ENCODE data around the gene CPTP. TPM values are rescaled to one million over a fixed set of nuclear protein-coding genes. Genes with fewer than 3 reads are reported as not detected.

CPTP gene
- total and polyA plus RNA-seq, 2 of the 13 experiments (the other 11 are each of a cell fraction or from before 2014, with no cell fraction given), result 5.5 to 9.3 TPM

DNA sequence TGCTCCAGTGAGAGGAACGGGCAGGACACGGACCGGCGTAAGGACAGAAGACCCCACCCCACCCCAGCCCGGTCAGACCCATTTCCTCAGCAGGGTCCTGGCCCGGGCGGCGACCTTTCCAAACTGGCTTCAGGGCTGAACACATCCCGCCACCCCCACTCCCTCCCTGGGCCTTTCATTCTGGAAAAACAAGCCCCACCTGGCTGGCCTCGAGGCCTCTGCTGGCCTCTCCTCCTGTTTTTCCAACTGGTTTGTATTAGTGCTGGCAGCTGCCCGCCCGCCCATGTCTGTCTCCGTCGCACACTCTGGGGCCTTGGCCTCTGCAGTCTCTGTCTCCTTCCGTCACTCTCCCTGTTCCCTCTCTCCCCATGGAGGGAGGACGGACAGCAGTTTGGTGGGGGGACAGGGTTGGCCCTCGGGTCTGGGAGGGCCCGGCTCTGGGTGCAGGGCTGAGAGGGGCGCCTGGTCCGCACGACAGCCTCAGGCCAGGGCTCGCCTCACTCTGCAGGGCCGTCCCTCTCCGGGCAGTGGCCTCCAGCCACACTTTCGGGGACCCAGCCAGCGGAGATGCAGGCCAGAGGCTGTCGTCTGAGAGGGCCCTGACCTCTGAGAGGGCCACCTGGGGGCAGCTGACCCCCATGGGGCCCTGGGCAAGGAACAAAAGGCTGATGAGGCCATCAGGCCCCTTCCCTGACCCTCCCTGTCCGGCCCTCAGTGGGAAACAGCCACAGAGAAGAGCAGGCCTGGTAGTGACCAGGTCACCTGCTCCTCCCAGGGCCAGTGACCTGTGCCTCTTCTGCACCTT is 35.3 kb downstream of the CPTP start (continued):
- TF ChIP-seq ZBTB4 (CRISPR knock-in tag; IDR thresholded peaks at IDR 0.05; ENCODE audit: borderline replicate concordance) (no peak), ZNF737 (CRISPR knock-in tag; IDR thresholded peaks at IDR 0.05; ENCODE audit: borderline replicate concordance) (no peak), GATA4 (IDR thresholded peaks at IDR 0.05; ENCODE audit: borderline replicate concordance, low read depth) (no peak), ZNF24 (IDR thresholded peaks at IDR 0.05) (no peak), PPARG (CRISPR knock-in tag; conservative IDR thresholded peaks at IDR 0.05) (no peak), BATF2 (CRISPR knock-in tag; IDR thresholded peaks at IDR 0.05) (no peak), SP140L (CRISPR knock-in tag; IDR thresholded peaks at IDR 0.05; ENCODE audit: borderline replicate concordance) (no peak), SMAD3 (CRISPR knock-in tag; IDR thresholded peaks at IDR 0.05) (no peak), NFRKB (IDR thresholded peaks at IDR 0.05) (no peak), ZNF230 (CRISPR knock-in tag; IDR thresholded peaks at IDR 0.05) (no peak), ZNF891 (CRISPR knock-in tag; IDR thresholded peaks at IDR 0.05) (no peak)
- TF ChIP-seq, protein P1, sequence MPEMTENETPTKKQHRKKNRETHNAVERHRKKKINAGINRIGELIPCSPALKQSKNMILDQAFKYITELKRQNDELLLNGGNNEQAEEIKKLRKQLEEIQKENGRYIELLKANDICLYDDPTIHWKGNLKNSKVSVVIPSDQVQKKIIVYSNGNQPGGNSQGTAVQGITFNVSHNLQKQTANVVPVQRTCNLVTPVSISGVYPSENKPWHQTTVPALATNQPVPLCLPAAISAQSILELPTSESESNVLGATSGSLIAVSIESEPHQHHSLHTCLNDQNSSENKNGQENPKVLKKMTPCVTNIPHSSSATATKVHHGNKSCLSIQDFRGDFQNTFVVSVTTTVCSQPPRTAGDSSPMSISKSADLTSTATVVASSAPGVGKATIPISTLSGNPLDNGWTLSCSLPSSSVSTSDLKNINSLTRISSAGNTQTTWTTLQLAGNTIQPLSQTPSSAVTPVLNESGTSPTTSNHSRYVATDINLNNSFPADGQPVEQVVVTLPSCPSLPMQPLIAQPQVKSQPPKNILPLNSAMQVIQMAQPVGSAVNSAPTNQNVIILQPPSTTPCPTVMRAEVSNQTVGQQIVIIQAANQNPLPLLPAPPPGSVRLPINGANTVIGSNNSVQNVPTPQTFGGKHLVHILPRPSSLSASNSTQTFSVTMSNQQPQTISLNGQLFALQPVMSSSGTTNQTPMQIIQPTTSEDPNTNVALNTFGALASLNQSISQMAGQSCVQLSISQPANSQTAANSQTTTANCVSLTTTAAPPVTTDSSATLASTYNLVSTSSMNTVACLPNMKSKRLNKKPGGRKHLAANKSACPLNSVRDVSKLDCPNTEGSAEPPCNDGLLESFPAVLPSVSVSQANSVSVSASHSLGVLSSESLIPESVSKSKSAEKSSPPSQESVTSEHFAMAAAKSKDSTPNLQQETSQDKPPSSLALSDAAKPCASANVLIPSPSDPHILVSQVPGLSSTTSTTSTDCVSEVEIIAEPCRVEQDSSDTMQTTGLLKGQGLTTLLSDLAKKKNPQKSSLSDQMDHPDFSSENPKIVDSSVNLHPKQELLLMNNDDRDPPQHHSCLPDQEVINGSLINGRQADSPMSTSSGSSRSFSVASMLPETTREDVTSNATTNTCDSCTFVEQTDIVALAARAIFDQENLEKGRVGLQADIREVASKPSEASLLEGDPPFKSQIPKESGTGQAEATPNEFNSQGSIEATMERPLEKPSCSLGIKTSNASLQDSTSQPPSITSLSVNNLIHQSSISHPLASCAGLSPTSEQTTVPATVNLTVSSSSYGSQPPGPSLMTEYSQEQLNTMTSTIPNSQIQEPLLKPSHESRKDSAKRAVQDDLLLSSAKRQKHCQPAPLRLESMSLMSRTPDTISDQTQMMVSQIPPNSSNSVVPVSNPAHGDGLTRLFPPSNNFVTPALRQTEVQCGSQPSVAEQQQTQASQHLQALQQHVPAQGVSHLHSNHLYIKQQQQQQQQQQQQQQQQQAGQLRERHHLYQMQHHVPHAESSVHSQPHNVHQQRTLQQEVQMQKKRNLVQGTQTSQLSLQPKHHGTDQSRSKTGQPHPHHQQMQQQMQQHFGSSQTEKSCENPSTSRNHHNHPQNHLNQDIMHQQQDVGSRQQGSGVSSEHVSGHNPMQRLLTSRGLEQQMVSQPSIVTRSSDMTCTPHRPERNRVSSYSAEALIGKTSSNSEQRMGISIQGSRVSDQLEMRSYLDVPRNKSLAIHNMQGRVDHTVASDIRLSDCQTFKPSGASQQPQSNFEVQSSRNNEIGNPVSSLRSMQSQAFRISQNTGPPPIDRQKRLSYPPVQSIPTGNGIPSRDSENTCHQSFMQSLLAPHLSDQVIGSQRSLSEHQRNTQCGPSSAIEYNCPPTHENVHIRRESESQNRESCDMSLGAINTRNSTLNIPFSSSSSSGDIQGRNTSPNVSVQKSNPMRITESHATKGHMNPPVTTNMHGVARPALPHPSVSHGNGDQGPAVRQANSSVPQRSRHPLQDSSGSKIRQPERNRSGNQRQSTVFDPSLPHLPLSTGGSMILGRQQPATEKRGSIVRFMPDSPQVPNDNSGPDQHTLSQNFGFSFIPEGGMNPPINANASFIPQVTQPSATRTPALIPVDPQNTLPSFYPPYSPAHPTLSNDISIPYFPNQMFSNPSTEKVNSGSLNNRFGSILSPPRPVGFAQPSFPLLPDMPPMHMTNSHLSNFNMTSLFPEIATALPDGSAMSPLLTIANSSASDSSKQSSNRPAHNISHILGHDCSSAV (CRISPR knock-in tag; IDR thresholded peaks at IDR 0.05; ENCODE audit: borderline replicate concordance), result no peak
